ENCODE data around the gene ST14.

- TF ChIP-seq, protein P1, sequence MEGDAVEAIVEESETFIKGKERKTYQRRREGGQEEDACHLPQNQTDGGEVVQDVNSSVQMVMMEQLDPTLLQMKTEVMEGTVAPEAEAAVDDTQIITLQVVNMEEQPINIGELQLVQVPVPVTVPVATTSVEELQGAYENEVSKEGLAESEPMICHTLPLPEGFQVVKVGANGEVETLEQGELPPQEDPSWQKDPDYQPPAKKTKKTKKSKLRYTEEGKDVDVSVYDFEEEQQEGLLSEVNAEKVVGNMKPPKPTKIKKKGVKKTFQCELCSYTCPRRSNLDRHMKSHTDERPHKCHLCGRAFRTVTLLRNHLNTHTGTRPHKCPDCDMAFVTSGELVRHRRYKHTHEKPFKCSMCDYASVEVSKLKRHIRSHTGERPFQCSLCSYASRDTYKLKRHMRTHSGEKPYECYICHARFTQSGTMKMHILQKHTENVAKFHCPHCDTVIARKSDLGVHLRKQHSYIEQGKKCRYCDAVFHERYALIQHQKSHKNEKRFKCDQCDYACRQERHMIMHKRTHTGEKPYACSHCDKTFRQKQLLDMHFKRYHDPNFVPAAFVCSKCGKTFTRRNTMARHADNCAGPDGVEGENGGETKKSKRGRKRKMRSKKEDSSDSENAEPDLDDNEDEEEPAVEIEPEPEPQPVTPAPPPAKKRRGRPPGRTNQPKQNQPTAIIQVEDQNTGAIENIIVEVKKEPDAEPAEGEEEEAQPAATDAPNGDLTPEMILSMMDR (IDR thresholded peaks at IDR 0.05), result no peak
- TF ChIP-seq EP300 (IDR thresholded peaks at IDR 0.05) (no peak), POLR2A (IDR thresholded peaks at IDR 0.05) (no peak), POLR2AphosphoS5 (IDR thresholded peaks at IDR 0.05) (no peak)
Observed at GRCh38 chr11:130157101-130157500, 2.5 kb upstream of the ST14 start.
